ENCODE data around the gene ASTN2.

Gene ASTN2

GRCh38 chr9:116576386-116576785 is 838.5 kb downstream of the ASTN2 start:
- H3F3A ChIP-seq (ENCODE audit: insufficient read depth, low read length) = no peaks in the 10 kb centered on the region
- TF ChIP-seq EZH2 (IDR thresholded peaks at IDR 0.05; ENCODE audit: borderline replicate concordance, low read length) = no peak
- no peak for TF ChIP-seq CTCF (IDR thresholded peaks at IDR 0.05; ENCODE audit: low read length)
- H3K27ac ChIP-seq (ENCODE audit: low read depth, low read length, poor library complexity, severe bottlenecking) = no peak overlapping the region
- no peaks in the 10 kb centered on the region for H3K79me2 ChIP-seq (ENCODE audit: insufficient read depth, low read length)
- no peak overlapping the region for H3K4me3 ChIP-seq (ENCODE audit: low read depth, low read length, poor library complexity, severe bottlenecking)
- no peak overlapping the region for H2AFZ ChIP-seq (ENCODE audit: low read length)
- H3K9me3 ChIP-seq (ENCODE audit: low read length) = no peaks in the 10 kb centered on the region
- H3K27me3 ChIP-seq (ENCODE audit: insufficient read depth, low read length) = no peaks in the 10 kb centered on the region
- no peak overlapping the region for H3K4me2 ChIP-seq (ENCODE audit: low read length)
- no peak overlapping the region for H3K9ac ChIP-seq (ENCODE audit: low read length)
- H3K4me1 ChIP-seq (ENCODE audit: insufficient read depth, low read length, severe bottlenecking) = no peaks in the 10 kb centered on the region
- H3K36me3 ChIP-seq (ENCODE audit: insufficient read depth, low read length) = no peaks in the 10 kb centered on the region
- H3K9me2 ChIP-seq (ENCODE audit: low read depth, low read length) = no peaks in the 10 kb centered on the region
- H4K20me1 ChIP-seq (ENCODE audit: insufficient read depth, low read length) = no peaks in the 10 kb centered on the region

GRCh38 chr9:116574027-116574679 is 840.7 kb downstream of the ASTN2 start:
- no peaks in the 10 kb centered on the region for H3K4me1 ChIP-seq (ENCODE audit: insufficient read depth, low read length, severe bottlenecking)
- no peaks in the 10 kb centered on the region for H3K79me2 ChIP-seq (ENCODE audit: insufficient read depth, low read length)
- H3F3A ChIP-seq (ENCODE audit: insufficient read depth, low read length) = no peaks in the 10 kb centered on the region
- no peak overlapping the region for H3K4me3 ChIP-seq (ENCODE audit: low read depth, low read length, poor library complexity, severe bottlenecking)
- no peak overlapping the region for H2AFZ ChIP-seq (ENCODE audit: low read length)
- H3K9me3 ChIP-seq (ENCODE audit: low read length) = no peaks in the 10 kb centered on the region
- H3K36me3 ChIP-seq (ENCODE audit: insufficient read depth, low read length) = no peaks in the 10 kb centered on the region
- no peaks in the 10 kb centered on the region for H3K9me2 ChIP-seq (ENCODE audit: low read depth, low read length)
- no peaks in the 10 kb centered on the region for H3K27me3 ChIP-seq (ENCODE audit: insufficient read depth, low read length)
- no peak overlapping the region for H3K4me2 ChIP-seq (ENCODE audit: low read length)
- H3K27ac ChIP-seq (ENCODE audit: low read depth, low read length, poor library complexity, severe bottlenecking) = no peak overlapping the region
- TF ChIP-seq EZH2 (IDR thresholded peaks at IDR 0.05; ENCODE audit: borderline replicate concordance, low read length) = no peak
- no peak for TF ChIP-seq CTCF (IDR thresholded peaks at IDR 0.05; ENCODE audit: low read length)
- H4K20me1 ChIP-seq (ENCODE audit: insufficient read depth, low read length) = no peaks in the 10 kb centered on the region
- no peak overlapping the region for H3K9ac ChIP-seq (ENCODE audit: low read length)

GRCh38 chr9:116572095-116572748 is 842.6 kb downstream of the ASTN2 start:
- H2AFZ ChIP-seq (ENCODE audit: low read length) = no peak overlapping the region
- H3F3A ChIP-seq (ENCODE audit: insufficient read depth, low read length) = no peaks in the 10 kb centered on the region
- no peak overlapping the region for H3K9ac ChIP-seq (ENCODE audit: low read length)
- H3K9me3 ChIP-seq (ENCODE audit: low read length) = no peaks in the 10 kb centered on the region
- H3K27ac ChIP-seq (ENCODE audit: low read depth, low read length, poor library complexity, severe bottlenecking) = no peak overlapping the region
- H3K36me3 ChIP-seq (ENCODE audit: insufficient read depth, low read length) = no peaks in the 10 kb centered on the region
- H3K27me3 ChIP-seq (ENCODE audit: insufficient read depth, low read length) = no peaks in the 10 kb centered on the region
- H3K4me2 ChIP-seq (ENCODE audit: low read length) = no peak overlapping the region
- H3K79me2 ChIP-seq (ENCODE audit: insufficient read depth, low read length) = no peaks in the 10 kb centered on the region
- no peaks in the 10 kb centered on the region for H4K20me1 ChIP-seq (ENCODE audit: insufficient read depth, low read length)
- H3K4me1 ChIP-seq (ENCODE audit: insufficient read depth, low read length, severe bottlenecking) = no peaks in the 10 kb centered on the region
- no peak overlapping the region for H3K4me3 ChIP-seq (ENCODE audit: low read depth, low read length, poor library complexity, severe bottlenecking)
- peak; percentile 90 for TF ChIP-seq CTCF (IDR thresholded peaks at IDR 0.05; ENCODE audit: low read length)
- TF ChIP-seq EZH2 (IDR thresholded peaks at IDR 0.05; ENCODE audit: borderline replicate concordance, low read length) = no peak
- H3K9me2 ChIP-seq (ENCODE audit: low read depth, low read length) = no peaks in the 10 kb centered on the region

Data from OCI-LY1 (cell line).